Astrocyte (in vitro differentiated cells and primary cell): Measurements from ENCODE around the gene CYP27B1.

ENCODE experiments used
- CTCF ChIP-seq: IDR thresholded peaks from 2 replicates; pipeline ENCODE4 v1.5.1; 2011; ENCODE audit warnings: low read depth, mild to moderate bottlenecking, inconsistent platforms, low read length, moderate library complexity; ENCODE audit not compliant: insufficient read depth
- EZH2 ChIP-seq: IDR thresholded peaks from 2 replicates; pipeline ENCODE4 v1.6.1; 2012; ENCODE audit warnings: mild to moderate bottlenecking, low read length, inconsistent platforms; ENCODE audit not compliant: insufficient read depth

- TF ChIP-seq CTCF (no peak), EZH2 (peak; percentile 70)
Observed at GRCh38 chr12:57765698-57766463, 997 bp downstream of the CYP27B1 start.
